HG02981 (cell line): ENCODE measurements around the gene GAS1.

ENCODE experiments used
- ATAC-seq: cut with Tn5 transposase; IDR thresholded peaks from one replicate; pipeline ENCODE4 v1.9.1; 2021; ENCODE audit warnings: mild to moderate bottlenecking, moderate library complexity; ENCODE audit not compliant: unreplicated experiment

GAS1 gene

GRCh38 chr9:86965636-86966395 is 18.5 kb upstream of the GAS1 start:
- ATAC-seq, result no peak

- ATAC-seq, result no peak
Observed at GRCh38 chr9:86962692-86963091, 15.4 kb upstream of the GAS1 start.

- ATAC-seq, result no peak
Observed at GRCh38 chr9:86960938-86961337, 13.6 kb upstream of the GAS1 start.

GRCh38 chr9:86958203-86958602 is 10.9 kb upstream of the GAS1 start:
- ATAC-seq, result no peak

- ATAC-seq, result no peak
Observed at GRCh38 chr9:86955561-86955960, 8.3 kb upstream of the GAS1 start.

- no peak for ATAC-seq
Observed at GRCh38 chr9:86955042-86955441, 7.7 kb upstream of the GAS1 start.

GRCh38 chr9:86953181-86953580 is 5.9 kb upstream of the GAS1 start:
- no peak for ATAC-seq

GRCh38 chr9:86948074-86948929 is 996 bp upstream of the GAS1 start:
- ATAC-seq, result peak; percentile 65

- ATAC-seq, result peak; percentile 49
Observed at GRCh38 chr9:86946201-86947145, 833 bp downstream of the GAS1 start.

- peak; percentile 0 for ATAC-seq
Observed at GRCh38 chr9:86945728-86946200, 1.5 kb downstream of the GAS1 start.

GRCh38 chr9:86944796-86945727 is 2.2 kb downstream of the GAS1 start:
- no peak for ATAC-seq

- ATAC-seq, result no peak
Observed at GRCh38 chr9:86943201-86944113, 3.8 kb downstream of the GAS1 start.

GRCh38 chr9:86942281-86943200 is 4.8 kb downstream of the GAS1 start:
- ATAC-seq, result no peak

- ATAC-seq, result no peak
Observed at GRCh38 chr9:86941197-86941596, 6.1 kb downstream of the GAS1 start.

- ATAC-seq, result no peak
Observed at GRCh38 chr9:86940774-86941173, 6.5 kb downstream of the GAS1 start.

- ATAC-seq, result no peak
Observed at GRCh38 chr9:86939891-86940290, 7.4 kb downstream of the GAS1 start.

- ATAC-seq, result no peak
Observed at GRCh38 chr9:86939321-86939720, 8.0 kb downstream of the GAS1 start.

GRCh38 chr9:86938780-86939179 is 8.5 kb downstream of the GAS1 start:
- no peak for ATAC-seq
